ENCODE results near the gene KLF1.

The KLF1 gene

GRCh38 chr19:12913011-12913561, 26.1 kb upstream of the KLF1 start:
- WGBS (ENCODE audit: extremely low coverage, insufficient coverage, insufficient read length) = no CpG with 5 or more reads among the region's 22 CpGs
- no peak overlapping the region for H2AK5ac ChIP-seq (ENCODE audit: low read length)
- H3K4me3 ChIP-seq (ENCODE audit: low read depth, low read length) = no peak overlapping the region
- H3K9ac ChIP-seq (ENCODE audit: low read length) = no peak overlapping the region
- peak overlapping the region; percentile 8 for H3K4me2 ChIP-seq (ENCODE audit: low read length)
- no peaks in the 10 kb centered on the region for H3K79me1 ChIP-seq (ENCODE audit: low read length)
- H3K18ac ChIP-seq (ENCODE audit: low read length) = no peak overlapping the region
- peak overlapping the region; percentile 20 for H2AFZ ChIP-seq (ENCODE audit: insufficient read depth, low read length, poor library complexity)
- H3K4ac ChIP-seq (ENCODE audit: low read depth, low read length) = no peak overlapping the region
- no peak for DNase-seq
- H4K12ac ChIP-seq (ENCODE audit: low read depth, low read length) = peak overlapping the region; percentile 64
- no peak overlapping the region for H3K27ac ChIP-seq (ENCODE audit: low read depth, low read length)
- H3K27me3 ChIP-seq (ENCODE audit: insufficient read depth, low read length) = no peaks in the 10 kb centered on the region
- H3K14ac ChIP-seq (ENCODE audit: low read length) = no peak overlapping the region
- no peak overlapping the region for H2BK12ac ChIP-seq (ENCODE audit: low read length)
- peak overlapping the region; percentile 61 for H4K8ac ChIP-seq (ENCODE audit: low read depth, low read length)
- H4K91ac ChIP-seq (ENCODE audit: low read depth, low read length) = no peak overlapping the region
- no peak overlapping the region for H3K23ac ChIP-seq (ENCODE audit: low read length)
- H3K9me3 ChIP-seq (ENCODE audit: insufficient read depth, low read depth, low read length) = peaks cover 2% of the 10 kb centered on the region
- peaks cover 6 to 8% of the 10 kb centered on the region in 2 experiments for H3K4me1 ChIP-seq (ENCODE audit: control insufficient read depth in 1 of 2, insufficient read depth in 2 of 2, low read length in 2 of 2)
- H2BK5ac ChIP-seq (ENCODE audit: low read depth, low read length, poor library complexity) = no peak overlapping the region
- H3K79me2 ChIP-seq (ENCODE audit: control insufficient read depth, insufficient read depth, low read length, poor library complexity) = no peaks in the 10 kb centered on the region
- H2BK120ac ChIP-seq (ENCODE audit: insufficient read depth, low read length, poor library complexity) = no peak overlapping the region
- H3K36me3 ChIP-seq (ENCODE audit: control insufficient read depth in 1 of 2, insufficient read depth in 2 of 2, low read length in 2 of 2) = no peaks in the 10 kb centered on the region

- Histone ChIP-seq H2BK120ac (ENCODE audit: insufficient read depth, low read length, poor library complexity) (no peak overlapping the region), H3K4me2 (ENCODE audit: low read length) (no peak overlapping the region), H3K4me1 (ENCODE audit: control insufficient read depth in 1 of 2, insufficient read depth in 2 of 2, low read length in 2 of 2) (peaks cover 6 to 8% of the 10 kb centered on the region in 2 experiments), H3K9ac (ENCODE audit: low read length) (no peak overlapping the region), H3K27ac (ENCODE audit: low read depth, low read length) (no peak overlapping the region), H3K79me2 (ENCODE audit: control insufficient read depth, insufficient read depth, low read length, poor library complexity) (no peaks in the 10 kb centered on the region), H3K18ac (ENCODE audit: low read length) (no peak overlapping the region), H4K8ac (ENCODE audit: low read depth, low read length) (no peak overlapping the region), H3K14ac (ENCODE audit: low read length) (no peak overlapping the region), H3K36me3 (ENCODE audit: control insufficient read depth in 1 of 2, insufficient read depth in 2 of 2, low read length in 2 of 2) (no peaks in the 10 kb centered on the region), H4K12ac (ENCODE audit: low read depth, low read length) (no peak overlapping the region), H2AK5ac (ENCODE audit: low read length) (no peak overlapping the region), H3K9me3 (ENCODE audit: insufficient read depth, low read depth, low read length) (no peaks in the 10 kb centered on the region), H2BK5ac (ENCODE audit: low read depth, low read length, poor library complexity) (no peak overlapping the region), H4K91ac (ENCODE audit: low read depth, low read length) (no peak overlapping the region), H3K23ac (ENCODE audit: low read length) (no peak overlapping the region), H3K4ac (ENCODE audit: low read depth, low read length) (no peak overlapping the region), H2BK12ac (ENCODE audit: low read length) (no peak overlapping the region), H3K27me3 (ENCODE audit: insufficient read depth, low read length) (no peaks in the 10 kb centered on the region), H3K4me3 (ENCODE audit: low read depth, low read length) (no peak overlapping the region), H3K79me1 (ENCODE audit: low read length) (no peaks in the 10 kb centered on the region), H2AFZ (ENCODE audit: insufficient read depth, low read length, poor library complexity) (no peak overlapping the region)
- no peak for DNase-seq
- no CpG with 5 or more reads among the region's 4 CpGs for WGBS (ENCODE audit: extremely low coverage, insufficient coverage, insufficient read length)
Observed at GRCh38 chr19:12912571-12912970, 25.6 kb upstream of the KLF1 start.

DNA sequence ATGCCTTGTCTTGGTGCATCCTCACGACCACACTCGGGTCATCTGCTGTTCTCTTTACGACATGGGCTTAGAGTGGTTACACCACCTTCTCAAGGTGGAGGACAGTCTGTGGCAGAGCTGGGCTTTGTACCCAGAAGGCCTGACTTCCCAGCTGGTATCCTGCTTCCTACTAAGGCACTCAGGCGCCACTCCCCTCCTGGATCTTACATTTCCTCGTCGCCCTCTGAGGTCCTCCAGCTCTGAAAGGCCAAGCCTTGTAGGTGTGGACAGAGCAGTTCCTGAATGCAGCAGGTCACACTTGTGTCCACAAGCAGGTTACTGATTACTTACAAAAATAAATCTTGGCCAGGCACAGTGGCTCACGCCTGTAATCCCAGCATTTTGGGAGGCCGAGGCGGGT, 20.2 kb upstream of the KLF1 start:
- no peaks in the 10 kb centered on the region for H3K27me3 ChIP-seq (ENCODE audit: insufficient read depth, low read length)
- no peak overlapping the region for H3K14ac ChIP-seq (ENCODE audit: low read length)
- no peak overlapping the region for H4K91ac ChIP-seq (ENCODE audit: low read depth, low read length)
- H2BK5ac ChIP-seq (ENCODE audit: low read depth, low read length, poor library complexity) = no peak overlapping the region
- H3K4me1 ChIP-seq (ENCODE audit: control insufficient read depth in 1 of 2, insufficient read depth in 2 of 2, low read length in 2 of 2) = no peaks in the 10 kb centered on the region
- DNase-seq = no peak
- no peaks in the 10 kb centered on the region for H3K9me3 ChIP-seq (ENCODE audit: insufficient read depth, low read depth, low read length)
- H3K18ac ChIP-seq (ENCODE audit: low read length) = no peak overlapping the region
- H3K4me2 ChIP-seq (ENCODE audit: low read length) = no peak overlapping the region
- H2AK5ac ChIP-seq (ENCODE audit: low read length) = no peak overlapping the region
- H3K23ac ChIP-seq (ENCODE audit: low read length) = no peak overlapping the region
- H3K9ac ChIP-seq (ENCODE audit: low read length) = no peak overlapping the region
- no peak overlapping the region for H4K12ac ChIP-seq (ENCODE audit: low read depth, low read length)
- WGBS (ENCODE audit: extremely low coverage, insufficient coverage, insufficient read length) = no CpG with 5 or more reads among the region's 9 CpGs
- H2BK120ac ChIP-seq (ENCODE audit: insufficient read depth, low read length, poor library complexity) = no peak overlapping the region
- H3K36me3 ChIP-seq (ENCODE audit: control insufficient read depth in 1 of 2, insufficient read depth in 2 of 2, low read length in 2 of 2) = no peaks in the 10 kb centered on the region
- no peak overlapping the region for H4K8ac ChIP-seq (ENCODE audit: low read depth, low read length)
- no peak overlapping the region for H3K4ac ChIP-seq (ENCODE audit: low read depth, low read length)
- no peaks in the 10 kb centered on the region for H3K79me1 ChIP-seq (ENCODE audit: low read length)
- H3K79me2 ChIP-seq (ENCODE audit: control insufficient read depth, insufficient read depth, low read length, poor library complexity) = no peaks in the 10 kb centered on the region
- no peak overlapping the region for H3K27ac ChIP-seq (ENCODE audit: low read depth, low read length)
- no peak overlapping the region for H2AFZ ChIP-seq (ENCODE audit: insufficient read depth, low read length, poor library complexity)
- no peak overlapping the region for H2BK12ac ChIP-seq (ENCODE audit: low read length)
- no peak overlapping the region for H3K4me3 ChIP-seq (ENCODE audit: low read depth, low read length)

DNA sequence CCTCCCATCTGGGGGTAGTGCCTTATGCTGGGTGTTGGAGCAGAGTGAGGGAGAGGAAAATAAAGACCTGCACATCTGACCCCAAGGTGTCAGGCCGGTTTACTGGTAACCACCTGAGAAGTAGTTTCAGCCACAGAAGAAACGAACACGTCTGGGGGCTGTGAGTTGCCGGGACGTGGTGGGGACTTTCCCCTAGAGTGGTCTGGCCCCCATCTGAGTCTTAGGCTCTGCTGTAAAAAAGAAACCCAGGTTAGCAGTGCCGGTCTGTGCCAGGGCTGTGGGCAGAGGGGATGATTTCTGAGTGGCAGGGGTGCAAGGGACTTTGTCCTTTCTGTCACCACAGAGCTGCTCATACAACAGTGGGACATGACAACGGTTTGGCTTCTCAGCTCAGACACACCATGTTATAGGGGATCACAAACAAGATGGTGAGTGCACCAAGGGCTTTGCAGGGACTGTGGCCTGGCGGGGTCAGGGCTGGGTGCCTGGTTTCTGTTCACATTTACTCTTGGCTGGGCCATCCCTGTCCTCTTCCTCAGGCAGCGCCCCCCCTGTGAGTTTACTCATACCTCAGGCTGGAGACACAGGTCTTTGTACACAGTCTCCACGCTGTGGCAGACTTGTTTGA, 13.0 kb upstream of the KLF1 start:
- H4K12ac ChIP-seq (ENCODE audit: low read depth, low read length) = no peak overlapping the region
- no peak overlapping the region for H3K23ac ChIP-seq (ENCODE audit: low read length)
- no peak overlapping the region for H2BK120ac ChIP-seq (ENCODE audit: insufficient read depth, low read length, poor library complexity)
- no peaks in the 10 kb centered on the region for H3K79me1 ChIP-seq (ENCODE audit: low read length)
- no peak overlapping the region for H3K18ac ChIP-seq (ENCODE audit: low read length)
- DNase-seq = no peak
- no peaks in the 10 kb centered on the region for H3K27me3 ChIP-seq (ENCODE audit: insufficient read depth, low read length)
- no peak overlapping the region for H3K27ac ChIP-seq (ENCODE audit: low read depth, low read length)
- H3K4ac ChIP-seq (ENCODE audit: low read depth, low read length) = no peak overlapping the region
- H3K4me2 ChIP-seq (ENCODE audit: low read length) = no peak overlapping the region
- peaks cover 28 to 30% of the 10 kb centered on the region in 2 experiments for H3K36me3 ChIP-seq (ENCODE audit: control insufficient read depth in 1 of 2, insufficient read depth in 2 of 2, low read length in 2 of 2)
- H3K14ac ChIP-seq (ENCODE audit: low read length) = no peak overlapping the region
- no peaks in the 10 kb centered on the region for H3K4me1 ChIP-seq (ENCODE audit: control insufficient read depth in 1 of 2, insufficient read depth in 2 of 2, low read length in 2 of 2)
- no peak overlapping the region for H4K91ac ChIP-seq (ENCODE audit: low read depth, low read length)
- no peak overlapping the region for H3K9ac ChIP-seq (ENCODE audit: low read length)
- H2AFZ ChIP-seq (ENCODE audit: insufficient read depth, low read length, poor library complexity) = no peak overlapping the region
- peaks cover 4% of the 10 kb centered on the region for H3K9me3 ChIP-seq (ENCODE audit: insufficient read depth, low read depth, low read length)
- no peak overlapping the region for H2BK5ac ChIP-seq (ENCODE audit: low read depth, low read length, poor library complexity)
- H3K79me2 ChIP-seq (ENCODE audit: control insufficient read depth, insufficient read depth, low read length, poor library complexity) = no peaks in the 10 kb centered on the region
- H4K8ac ChIP-seq (ENCODE audit: low read depth, low read length) = no peak overlapping the region
- no peak overlapping the region for H2BK12ac ChIP-seq (ENCODE audit: low read length)
- H3K4me3 ChIP-seq (ENCODE audit: low read depth, low read length) = no peak overlapping the region
- WGBS (ENCODE audit: extremely low coverage, insufficient coverage, insufficient read length) = no CpG with 5 or more reads among the region's 10 CpGs
- no peak overlapping the region for H2AK5ac ChIP-seq (ENCODE audit: low read length)
